ENCODE measurements around the gene BLNK. TPM values are rescaled to one million over a fixed set of nuclear protein-coding genes. Genes with fewer than 3 reads are reported as not detected.

Gene BLNK
- total RNA-seq, 1 donor from 2014 or later: not detected

DNA sequence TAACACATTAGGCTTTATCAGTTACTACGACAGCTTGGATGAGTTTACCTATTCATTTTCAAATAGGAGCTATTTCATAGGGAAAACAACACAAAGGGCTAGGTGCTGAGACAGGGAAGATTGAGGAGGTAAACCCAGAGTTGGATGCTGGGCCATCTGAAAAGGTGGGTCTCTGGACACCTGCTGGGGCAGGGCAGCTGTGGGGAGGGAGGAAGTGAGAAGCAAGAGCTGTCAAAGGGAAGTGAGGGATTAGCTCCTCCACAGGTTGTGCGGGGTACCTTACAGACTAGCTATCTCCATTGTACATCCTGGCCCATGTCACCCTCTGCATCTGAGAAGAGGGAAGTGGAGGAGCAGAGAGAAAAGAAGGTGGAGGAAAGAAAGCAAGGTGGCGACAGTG is 48.9 kb downstream of the BLNK start:
- no peak overlapping the region for H3K4me3 ChIP-seq
- no peaks in the 10 kb centered on the region for H3K27me3 ChIP-seq
- no peak overlapping the region for H2AFZ ChIP-seq (replicated peaks)
- H3K4me2 ChIP-seq: no peak overlapping the region
- no peaks in the 10 kb centered on the region for H3K27me3 Mint-ChIP-seq (ENCODE audit: insufficient read depth, low read depth)
- H3K9me3 Mint-ChIP-seq: no peaks in the 10 kb centered on the region
- no peaks in the 10 kb centered on the region for H3K79me2 ChIP-seq (ENCODE audit: low read depth)
- H3K4me3 Mint-ChIP-seq: no peak overlapping the region
- H3K4me1 Mint-ChIP-seq: peaks cover 2% of the 10 kb centered on the region
- no peaks in the 10 kb centered on the region for H4K20me1 ChIP-seq (ENCODE audit: low read depth)
- no peaks in the 10 kb centered on the region for H3K36me3 ChIP-seq
- no peak overlapping the region for H3K9ac ChIP-seq
- DNase-seq (ENCODE audit: low spot score): no peak
- no peak overlapping the region for H3K27ac ChIP-seq
- no peak overlapping the region for H3K27ac Mint-ChIP-seq
- no peaks in the 10 kb centered on the region for H3K4me1 ChIP-seq
- TF ChIP-seq EZH2phosphoT487 (IDR thresholded peaks at IDR 0.05): no peak
- H3K9me3 ChIP-seq (ENCODE audit: low read depth): no peaks in the 10 kb centered on the region
- H3F3A ChIP-seq (ENCODE audit: low read depth): no peaks in the 10 kb centered on the region
- H3K36me3 Mint-ChIP-seq: no peaks in the 10 kb centered on the region

- Mint-ChIP-seq H3K27me3 (ENCODE audit: insufficient read depth, low read depth) (peaks cover 3% of the 10 kb centered on the region), H3K9me3 (no peaks in the 10 kb centered on the region)
- no peaks in the 10 kb centered on the region for H3K9me3 ChIP-seq (ENCODE audit: low read depth)
Observed at GRCh38 chr10:96218826-96219225, 52.5 kb downstream of the BLNK start.

GRCh38 chr10:96217711-96218110 is 53.7 kb downstream of the BLNK start:
- Mint-ChIP-seq H3K27ac (no peak overlapping the region), H3K4me3 (no peak overlapping the region), H3K9me3 (no peaks in the 10 kb centered on the region), H3K4me1 (no peaks in the 10 kb centered on the region), H3K27me3 (ENCODE audit: insufficient read depth, low read depth) (peaks cover 3% of the 10 kb centered on the region), H3K36me3 (no peaks in the 10 kb centered on the region)
- Histone ChIP-seq H3K79me2 (ENCODE audit: low read depth) (no peaks in the 10 kb centered on the region), H3K27me3 (no peaks in the 10 kb centered on the region), H3F3A (ENCODE audit: low read depth) (no peaks in the 10 kb centered on the region), H3K4me2 (no peak overlapping the region), H3K9ac (no peak overlapping the region), H3K4me1 (no peaks in the 10 kb centered on the region), H3K9me3 (ENCODE audit: low read depth) (no peaks in the 10 kb centered on the region), H2AFZ (replicated peaks) (no peak overlapping the region), H4K20me1 (ENCODE audit: low read depth) (no peaks in the 10 kb centered on the region), H3K4me3 (no peak overlapping the region), H3K36me3 (no peaks in the 10 kb centered on the region), H3K27ac (no peak overlapping the region)
- DNase-seq (ENCODE audit: low spot score): no peak
- TF ChIP-seq EZH2phosphoT487 (IDR thresholded peaks at IDR 0.05) (no peak), EZH2 (IDR thresholded peaks at IDR 0.05) (no peak)
- TF ChIP-seq, protein P1, sequence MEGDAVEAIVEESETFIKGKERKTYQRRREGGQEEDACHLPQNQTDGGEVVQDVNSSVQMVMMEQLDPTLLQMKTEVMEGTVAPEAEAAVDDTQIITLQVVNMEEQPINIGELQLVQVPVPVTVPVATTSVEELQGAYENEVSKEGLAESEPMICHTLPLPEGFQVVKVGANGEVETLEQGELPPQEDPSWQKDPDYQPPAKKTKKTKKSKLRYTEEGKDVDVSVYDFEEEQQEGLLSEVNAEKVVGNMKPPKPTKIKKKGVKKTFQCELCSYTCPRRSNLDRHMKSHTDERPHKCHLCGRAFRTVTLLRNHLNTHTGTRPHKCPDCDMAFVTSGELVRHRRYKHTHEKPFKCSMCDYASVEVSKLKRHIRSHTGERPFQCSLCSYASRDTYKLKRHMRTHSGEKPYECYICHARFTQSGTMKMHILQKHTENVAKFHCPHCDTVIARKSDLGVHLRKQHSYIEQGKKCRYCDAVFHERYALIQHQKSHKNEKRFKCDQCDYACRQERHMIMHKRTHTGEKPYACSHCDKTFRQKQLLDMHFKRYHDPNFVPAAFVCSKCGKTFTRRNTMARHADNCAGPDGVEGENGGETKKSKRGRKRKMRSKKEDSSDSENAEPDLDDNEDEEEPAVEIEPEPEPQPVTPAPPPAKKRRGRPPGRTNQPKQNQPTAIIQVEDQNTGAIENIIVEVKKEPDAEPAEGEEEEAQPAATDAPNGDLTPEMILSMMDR (IDR thresholded peaks at IDR 0.05): no peak

More at GRCh38 chr10:96218826-96219225, 52.5 kb downstream of the BLNK start:
- Mint-ChIP-seq H3K36me3 (no peaks in the 10 kb centered on the region), H3K27ac (no peak overlapping the region), H3K4me1 (no peaks in the 10 kb centered on the region), H3K4me3 (no peak overlapping the region)
- Histone ChIP-seq H3K27me3 (no peaks in the 10 kb centered on the region), H3K4me1 (no peaks in the 10 kb centered on the region), H3K9ac (no peak overlapping the region), H2AFZ (replicated peaks) (peak overlapping the region; percentile 17), H3K4me3 (no peak overlapping the region), H3K4me2 (no peak overlapping the region), H3K79me2 (ENCODE audit: low read depth) (no peaks in the 10 kb centered on the region), H3K36me3 (no peaks in the 10 kb centered on the region), H3K27ac (no peak overlapping the region), H3F3A (ENCODE audit: low read depth) (no peaks in the 10 kb centered on the region), H4K20me1 (ENCODE audit: low read depth) (no peaks in the 10 kb centered on the region)
- TF ChIP-seq, protein P1 (IDR thresholded peaks at IDR 0.05): no peak
- no peak for TF ChIP-seq EZH2phosphoT487 (IDR thresholded peaks at IDR 0.05)
- TF ChIP-seq EZH2 (IDR thresholded peaks at IDR 0.05): no peak
- no peak for DNase-seq (ENCODE audit: low spot score)

DNA sequence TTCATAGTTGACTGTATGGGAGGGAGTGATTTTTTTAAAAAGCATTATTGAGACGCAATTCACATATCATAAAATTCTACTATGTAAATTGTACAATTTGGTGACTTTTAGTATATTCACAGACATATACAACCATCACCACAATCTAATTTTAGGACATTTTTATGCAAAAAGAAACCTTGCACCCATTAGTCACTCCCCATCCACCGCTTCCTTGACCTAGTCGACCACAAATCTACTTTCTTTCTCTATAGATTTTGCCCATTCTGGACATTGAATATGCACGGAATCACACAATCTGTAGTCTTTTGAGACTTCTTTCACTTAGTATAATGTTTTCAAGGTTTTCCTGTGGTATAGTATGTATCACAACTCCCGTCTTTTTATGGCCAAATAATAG is 54.6 kb downstream of the BLNK start:
- Mint-ChIP-seq H3K4me1 (no peaks in the 10 kb centered on the region), H3K27ac (no peak overlapping the region), H3K36me3 (no peaks in the 10 kb centered on the region), H3K27me3 (ENCODE audit: insufficient read depth, low read depth) (peaks cover 3% of the 10 kb centered on the region), H3K9me3 (no peaks in the 10 kb centered on the region), H3K4me3 (no peak overlapping the region)
- H3K36me3 ChIP-seq: no peaks in the 10 kb centered on the region
- no peak overlapping the region for H3K27ac ChIP-seq
- H2AFZ ChIP-seq (replicated peaks): no peak overlapping the region
- TF ChIP-seq EZH2phosphoT487 (IDR thresholded peaks at IDR 0.05) (no peak), EZH2 (IDR thresholded peaks at IDR 0.05) (no peak)
- TF ChIP-seq, protein P1 (IDR thresholded peaks at IDR 0.05): no peak
- H3K9ac ChIP-seq: no peak overlapping the region
- no peaks in the 10 kb centered on the region for H3K4me1 ChIP-seq
- no peaks in the 10 kb centered on the region for H3F3A ChIP-seq (ENCODE audit: low read depth)
- no peaks in the 10 kb centered on the region for H4K20me1 ChIP-seq (ENCODE audit: low read depth)
- H3K9me3 ChIP-seq (ENCODE audit: low read depth): no peaks in the 10 kb centered on the region
- H3K4me3 ChIP-seq: no peak overlapping the region
- H3K79me2 ChIP-seq (ENCODE audit: low read depth): no peaks in the 10 kb centered on the region
- no peak overlapping the region for H3K4me2 ChIP-seq
- no peaks in the 10 kb centered on the region for H3K27me3 ChIP-seq
- no peak for DNase-seq (ENCODE audit: low spot score)

All from neural progenitor cell (in vitro differentiated cells).